SKM-1 (cell line): Measurements from ENCODE around the gene FRZB.
"Not testable (repeated sequence)": the region's sequence is repeated elsewhere in the genome, so short reads cannot be mapped to it uniquely, and the experiment has no call there.

Source experiments
- DNase-seq: peaks from one replicate; lab custom pipeline; 2025; ENCODE audit not compliant: unreplicated experiment; lab: John Stamatoyannopoulos, UW

Gene FRZB, protein sequence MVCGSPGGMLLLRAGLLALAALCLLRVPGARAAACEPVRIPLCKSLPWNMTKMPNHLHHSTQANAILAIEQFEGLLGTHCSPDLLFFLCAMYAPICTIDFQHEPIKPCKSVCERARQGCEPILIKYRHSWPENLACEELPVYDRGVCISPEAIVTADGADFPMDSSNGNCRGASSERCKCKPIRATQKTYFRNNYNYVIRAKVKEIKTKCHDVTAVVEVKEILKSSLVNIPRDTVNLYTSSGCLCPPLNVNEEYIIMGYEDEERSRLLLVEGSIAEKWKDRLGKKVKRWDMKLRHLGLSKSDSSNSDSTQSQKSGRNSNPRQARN

DNA sequence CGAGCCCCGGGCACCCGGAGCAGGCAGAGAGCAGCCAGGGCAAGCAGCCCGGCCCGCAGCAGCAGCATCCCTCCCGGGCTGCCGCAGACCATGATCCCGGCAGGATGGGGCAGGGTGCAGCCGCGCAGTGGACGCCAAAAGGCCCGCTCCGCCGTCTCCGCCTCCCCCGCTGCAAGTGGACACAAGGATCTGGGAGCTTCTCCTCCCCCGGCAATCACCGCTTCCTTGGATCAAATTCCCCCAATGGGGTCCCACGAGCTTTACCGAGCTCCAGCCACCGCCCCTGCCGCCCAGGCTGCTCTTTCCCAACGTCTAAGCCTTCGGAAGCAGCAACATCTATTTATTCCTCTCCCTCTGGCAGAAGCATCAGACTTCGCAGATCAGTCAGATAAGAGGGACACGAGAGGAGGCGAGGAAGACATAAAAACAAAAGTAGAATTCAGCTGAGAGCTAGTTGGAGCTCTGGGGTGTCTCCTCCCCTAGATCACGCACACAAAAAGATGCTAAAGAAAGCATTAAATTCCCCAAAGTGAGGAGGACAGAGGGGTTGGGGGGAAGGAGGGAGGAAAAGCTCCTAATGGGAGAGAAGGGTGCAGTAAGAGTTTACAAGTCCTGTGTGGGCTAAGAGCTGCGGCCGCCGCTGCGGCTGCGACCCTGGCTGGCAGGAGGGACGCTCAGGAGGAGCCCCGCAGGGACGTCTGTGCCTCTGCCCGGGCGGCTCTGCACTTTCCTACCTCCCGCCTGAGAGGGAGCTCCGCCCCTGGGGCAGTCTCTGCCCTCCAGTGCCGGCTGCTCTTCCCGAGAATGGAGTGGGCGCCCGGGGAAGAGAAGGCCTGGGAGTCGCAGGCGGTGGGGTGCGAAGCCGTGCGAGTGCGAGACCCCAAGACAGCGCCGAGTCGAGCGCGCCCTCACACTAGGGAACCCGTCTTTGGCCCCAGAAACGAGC, at the start of gene FRZB:
Gene FRZB (minus strand): TSS at position 177 of the 946 bp plus-strand sequence. CDS start 85 bp downstream, at position 92.
- DNase-seq: no peak

DNA sequence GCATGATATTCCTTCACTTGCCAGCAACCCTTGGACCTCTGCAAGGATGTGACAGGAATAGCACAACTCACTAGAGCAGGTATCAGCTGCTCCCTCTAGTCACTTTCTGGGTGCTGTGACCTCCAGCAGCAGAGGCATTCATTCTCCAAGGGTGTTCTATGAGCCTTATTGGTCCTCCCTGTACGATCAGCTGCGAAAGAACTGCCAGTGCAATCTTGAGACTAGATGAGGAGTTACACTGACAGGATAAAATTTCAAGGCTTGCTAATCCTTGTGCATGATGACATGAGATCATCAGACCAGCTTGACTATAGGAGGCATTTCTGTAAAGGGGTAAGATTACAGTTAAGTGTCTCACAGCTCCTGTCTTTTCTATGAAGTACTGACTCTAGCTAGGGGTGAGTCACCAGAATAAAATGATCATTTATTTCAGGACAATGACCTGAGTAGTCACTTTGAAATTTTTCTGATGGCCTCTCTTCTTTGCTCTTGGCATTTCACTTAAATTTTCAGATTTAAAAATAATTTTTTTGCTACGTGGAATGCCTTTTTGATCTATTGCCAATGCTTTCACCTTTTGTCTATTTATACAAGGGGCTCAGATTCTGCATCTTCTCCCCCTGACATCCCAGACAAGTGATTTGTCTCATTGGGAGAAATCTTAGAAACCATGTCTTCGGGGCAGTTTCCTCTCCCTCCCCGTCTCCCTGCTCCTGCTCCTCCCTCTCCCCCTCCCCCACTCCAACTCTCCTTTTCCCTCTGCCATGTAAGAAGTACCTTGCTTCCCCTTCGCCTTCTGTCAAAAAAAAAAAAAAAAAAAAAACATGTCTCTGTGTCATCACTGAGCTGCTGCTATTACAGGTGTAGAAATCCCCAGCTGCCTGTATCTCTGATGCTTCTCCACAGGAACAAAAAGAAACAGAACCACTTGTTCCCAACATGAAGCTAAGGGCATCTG, 49.2 kb upstream of the FRZB start:
- DNase-seq: no peak

DNA sequence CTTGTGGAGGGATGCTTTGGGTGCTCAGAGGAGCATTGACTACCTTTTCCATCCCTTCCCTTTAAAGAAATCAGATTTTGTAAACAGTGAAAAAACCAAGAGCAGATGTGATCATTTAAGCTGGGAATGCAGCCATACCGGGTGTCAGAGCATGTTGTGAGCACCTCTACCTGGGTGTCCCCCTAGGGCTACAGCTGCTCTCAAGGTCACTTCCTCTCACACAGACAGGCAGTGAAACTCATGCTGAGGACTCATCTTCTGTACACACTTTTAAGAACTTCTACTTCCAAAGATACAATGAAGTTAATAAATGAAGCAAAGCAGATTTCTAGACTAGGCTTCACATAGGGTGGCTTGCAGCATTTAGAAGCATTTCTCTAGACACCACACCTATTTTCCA, 48.4 kb upstream of the FRZB start:
- no peak for DNase-seq

DNA sequence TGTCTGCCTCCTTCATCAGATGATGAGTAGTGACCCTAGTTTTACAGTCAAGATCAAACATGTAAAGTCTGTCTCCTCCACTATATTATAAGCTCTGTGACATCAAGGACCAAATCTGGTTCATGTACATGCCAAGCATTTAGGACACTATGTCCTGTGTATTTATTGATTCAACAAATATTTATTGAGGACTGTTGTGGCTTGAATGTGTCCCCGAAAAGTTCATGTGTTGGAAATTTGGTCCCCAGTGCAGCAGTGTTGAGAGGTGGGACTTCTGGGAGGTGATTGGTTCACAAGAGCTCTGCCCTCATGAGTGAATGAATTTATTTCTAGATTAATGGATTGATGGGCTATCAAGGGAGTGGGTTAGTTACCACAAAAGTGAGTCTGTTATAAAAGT, 46.6 kb upstream of the FRZB start:
- no peak for DNase-seq

DNA sequence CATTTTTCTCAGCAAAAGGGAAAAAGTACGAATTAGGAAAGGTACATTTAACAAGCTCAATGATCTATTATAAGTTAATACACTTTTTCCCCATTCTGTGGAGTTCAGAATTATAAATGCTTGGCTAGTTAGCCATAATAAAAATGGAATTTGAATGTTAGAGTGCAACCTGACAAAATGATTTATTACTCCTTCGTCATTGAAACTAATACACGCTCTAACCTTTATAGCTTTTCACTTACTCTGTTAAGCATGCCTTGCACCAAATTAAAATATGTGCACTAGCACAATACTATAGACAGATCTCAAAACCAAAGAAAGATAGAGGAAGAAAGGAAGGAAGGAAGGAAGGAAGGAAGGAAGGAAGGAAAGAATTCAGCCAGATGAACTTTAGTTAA, 46.1 kb upstream of the FRZB start:
- DNase-seq: no peak

DNA sequence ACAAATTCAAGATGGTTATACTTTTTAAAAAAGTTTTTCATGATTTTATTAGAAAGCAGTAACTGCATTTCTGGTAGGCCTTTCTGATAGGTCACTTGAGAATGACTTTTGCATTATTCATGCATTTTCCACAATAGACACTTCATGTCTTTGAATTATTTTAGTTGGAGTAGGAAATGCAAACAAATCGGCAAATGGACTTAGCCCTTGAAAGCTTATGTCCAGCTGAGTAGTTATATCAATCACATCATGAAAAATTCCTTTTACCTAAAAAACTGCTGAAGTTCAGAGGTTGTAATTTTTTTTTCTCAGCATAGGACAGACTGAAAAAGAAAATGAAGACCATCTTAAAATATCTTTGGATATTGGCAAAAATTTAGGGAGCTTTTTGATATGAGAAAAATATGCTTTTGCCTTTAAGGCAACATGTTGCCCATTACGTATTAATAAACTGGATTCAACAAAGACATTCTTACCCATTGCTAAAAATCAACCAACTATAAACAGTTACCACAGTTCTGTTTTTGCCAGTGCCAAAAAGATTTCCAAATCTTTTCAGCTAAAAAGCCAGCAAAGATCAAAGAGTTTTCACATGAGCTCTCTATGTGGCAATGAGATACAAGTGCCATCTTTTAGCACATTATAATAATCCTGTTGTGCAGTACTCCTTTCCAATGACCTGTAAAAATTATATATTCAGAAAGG, 45.5 kb upstream of the FRZB start:
- DNase-seq: no peak

DNA sequence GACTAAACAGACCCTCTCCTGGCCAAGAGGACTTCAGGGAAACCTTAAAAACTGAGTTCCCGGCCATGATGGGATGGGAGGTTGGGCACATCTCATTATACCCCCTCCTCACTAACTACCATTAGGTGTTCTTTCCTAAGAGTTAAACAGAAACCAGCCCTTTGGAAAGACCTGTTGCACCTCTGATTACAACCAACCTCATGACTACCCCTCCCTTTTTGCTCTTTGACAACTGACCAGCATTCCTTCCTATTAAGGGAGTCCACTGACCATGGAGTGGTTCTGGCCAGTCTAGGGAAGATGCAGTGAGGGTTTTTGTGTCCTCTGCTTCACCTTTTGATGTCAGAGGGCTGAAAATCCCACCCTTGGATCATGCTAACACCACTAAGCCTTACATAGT, 44.5 kb upstream of the FRZB start:
- no peak for DNase-seq

DNA sequence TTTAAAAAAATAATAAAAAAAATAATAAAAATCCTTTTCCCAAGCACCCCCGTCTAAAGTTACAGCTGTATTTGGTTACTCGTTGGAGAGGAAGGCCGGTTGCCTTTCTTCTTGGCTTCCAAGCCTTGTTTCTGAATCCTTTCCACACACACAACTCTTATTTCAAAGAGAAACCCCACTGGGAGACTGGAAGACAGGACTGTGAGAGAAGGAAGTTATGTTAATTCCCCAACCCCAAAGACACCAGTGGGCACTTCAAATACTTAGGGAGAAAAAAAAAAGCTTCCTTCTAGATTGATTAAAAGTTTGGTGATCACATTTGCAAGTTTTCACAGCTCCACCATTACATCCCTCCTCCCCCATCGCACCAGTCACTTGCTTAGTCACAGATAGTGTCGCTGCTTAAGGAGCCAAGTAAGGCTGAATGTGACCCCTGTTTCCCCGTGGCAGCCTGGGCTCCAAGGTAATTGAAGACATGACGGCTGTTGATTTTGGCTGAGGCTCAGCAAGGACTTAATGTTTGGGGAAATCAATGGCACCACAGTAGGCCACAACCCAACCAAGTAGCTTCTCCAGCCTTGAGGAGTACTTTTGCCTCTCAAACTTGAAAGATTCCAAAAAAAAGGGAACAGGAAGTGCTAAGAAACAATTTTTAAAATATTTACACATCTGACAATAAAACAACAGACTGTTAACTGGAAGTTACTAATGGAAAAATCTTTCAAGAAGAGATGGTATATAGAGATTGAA, 40.8 kb upstream of the FRZB start:
- no peak for DNase-seq

DNA sequence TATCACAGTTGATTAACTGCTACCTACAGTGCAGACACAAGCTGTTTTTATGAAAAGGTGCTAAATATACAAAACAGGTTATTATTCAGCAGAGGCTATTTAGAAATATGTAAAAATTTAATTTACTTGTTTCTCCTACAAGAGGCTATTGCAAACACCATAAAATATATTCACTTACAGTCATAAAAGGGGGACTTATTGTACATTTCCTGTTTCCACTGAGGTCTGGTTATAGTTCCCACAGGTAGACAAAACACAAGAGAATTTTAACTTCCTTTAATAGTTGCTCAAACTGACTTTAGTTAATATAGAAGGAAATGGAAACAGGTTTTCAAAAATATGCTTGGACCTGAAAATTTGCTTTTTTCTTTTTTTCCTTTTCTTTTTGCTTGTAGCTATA, 40.0 kb upstream of the FRZB start:
- DNase-seq: no peak

DNA sequence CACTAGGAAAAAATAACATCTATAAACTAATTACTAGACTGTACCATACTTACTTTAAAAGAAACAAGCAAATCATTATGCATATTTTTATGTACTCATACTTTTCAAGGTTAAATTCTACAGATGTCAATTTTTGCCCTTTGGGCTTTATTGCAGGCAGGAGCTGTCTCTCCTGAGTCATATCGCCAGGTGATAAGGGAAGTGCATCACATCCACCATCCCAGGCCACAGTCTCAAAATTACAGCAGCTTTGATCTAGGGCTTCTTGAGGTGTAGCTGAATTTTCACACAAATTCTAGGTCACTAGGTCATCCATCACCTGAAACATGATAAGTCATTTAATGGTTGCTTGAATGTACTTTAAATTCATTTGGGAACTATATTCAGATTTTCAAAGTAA, 38.4 kb upstream of the FRZB start:
- DNase-seq: no peak

DNA sequence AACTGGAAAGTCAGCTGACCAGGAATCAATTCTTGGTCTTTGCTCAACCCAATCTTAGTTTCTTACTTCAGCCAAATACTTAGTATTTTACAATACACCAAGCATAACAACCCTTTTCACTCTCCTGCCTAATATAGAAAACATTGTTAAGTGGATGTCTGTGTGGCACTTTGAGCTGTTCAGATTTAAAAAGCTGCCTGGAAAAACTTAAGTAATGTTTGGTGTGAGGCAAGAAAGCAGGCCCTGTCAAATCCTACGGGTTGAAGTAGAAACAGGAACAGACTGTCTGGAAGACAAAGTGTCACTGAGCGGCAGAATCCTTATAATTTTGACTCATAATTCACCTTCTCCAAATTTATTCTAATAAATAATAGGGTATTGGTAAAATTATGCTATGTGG, 37.1 kb upstream of the FRZB start:
- DNase-seq: no peak

DNA sequence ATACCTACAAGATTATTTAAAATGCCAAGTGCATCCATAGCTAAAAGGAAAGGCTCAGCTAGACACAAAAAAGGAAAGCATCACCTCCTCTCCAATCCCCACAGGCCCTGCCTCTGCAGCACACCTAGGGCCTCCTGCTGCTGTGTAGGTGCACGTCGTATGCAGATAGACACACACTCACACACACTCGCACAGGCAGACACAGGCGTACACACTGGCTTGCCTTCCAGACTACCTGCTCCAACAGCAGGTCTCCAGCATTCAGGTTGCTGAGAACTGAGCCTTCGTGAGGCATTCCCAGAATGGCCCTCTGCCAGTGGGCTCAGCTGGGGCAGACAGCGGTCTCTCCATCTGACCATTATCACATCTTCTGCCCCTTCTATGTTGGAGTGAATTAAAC, 35.3 kb upstream of the FRZB start:
- no peak for DNase-seq

DNA sequence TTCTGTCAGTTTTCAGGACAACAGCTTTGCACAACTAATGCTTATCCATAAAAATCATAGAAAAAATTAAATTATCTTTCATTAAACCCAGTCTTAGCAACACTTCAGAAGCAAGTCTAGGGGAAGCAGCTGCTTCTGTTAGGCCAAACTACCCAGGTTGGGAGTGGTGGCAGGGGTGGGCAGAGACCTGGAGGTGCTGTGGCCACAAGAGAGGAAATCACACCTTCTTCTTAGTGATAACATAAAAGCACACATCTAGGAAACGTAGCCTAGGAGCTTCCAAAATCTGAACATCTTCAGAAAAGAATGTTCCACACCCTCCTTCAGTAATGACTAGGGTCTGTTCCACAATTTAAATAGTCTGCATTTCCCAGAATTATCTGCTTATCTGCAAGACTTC, 32.3 kb upstream of the FRZB start:
- DNase-seq: no peak

DNA sequence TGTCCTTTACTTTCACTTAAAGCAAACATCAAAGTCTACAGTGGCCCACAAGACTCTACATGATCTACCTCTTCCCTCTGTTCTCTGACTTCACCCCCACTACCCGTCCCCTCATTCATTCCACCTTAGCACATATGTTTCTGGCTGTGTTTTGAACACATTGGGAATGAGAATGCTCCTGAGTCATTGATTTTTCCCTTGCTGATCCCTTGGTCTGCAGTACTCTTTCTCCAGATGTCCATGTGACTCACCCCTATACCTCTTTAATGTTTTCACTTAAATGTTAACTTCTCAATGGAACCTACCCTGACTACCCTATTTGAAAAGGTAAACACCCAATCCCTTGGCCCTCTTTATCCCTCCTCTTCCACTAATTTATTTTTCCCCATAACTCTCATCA, 30.7 kb upstream of the FRZB start:
- DNase-seq: no peak

DNA sequence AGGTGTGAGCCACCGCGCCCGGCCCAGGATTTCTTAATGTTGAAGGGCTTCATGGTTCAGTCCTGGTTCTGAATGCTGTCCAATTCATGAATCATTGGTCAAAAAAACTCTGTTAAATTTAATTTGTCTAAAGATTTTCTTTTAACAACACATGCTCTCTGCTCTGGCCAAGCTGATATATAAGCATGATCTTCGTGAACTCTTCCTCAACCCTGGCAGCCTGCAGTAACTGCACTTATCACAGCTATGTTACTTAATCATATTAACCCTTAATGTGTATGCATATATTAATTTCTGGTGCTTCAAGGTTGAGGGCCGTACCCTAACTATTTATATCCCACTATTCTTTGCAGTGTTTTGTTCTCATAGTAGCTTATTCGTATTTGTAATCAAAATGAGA, 29.4 kb upstream of the FRZB start:
- no peak for DNase-seq

DNA sequence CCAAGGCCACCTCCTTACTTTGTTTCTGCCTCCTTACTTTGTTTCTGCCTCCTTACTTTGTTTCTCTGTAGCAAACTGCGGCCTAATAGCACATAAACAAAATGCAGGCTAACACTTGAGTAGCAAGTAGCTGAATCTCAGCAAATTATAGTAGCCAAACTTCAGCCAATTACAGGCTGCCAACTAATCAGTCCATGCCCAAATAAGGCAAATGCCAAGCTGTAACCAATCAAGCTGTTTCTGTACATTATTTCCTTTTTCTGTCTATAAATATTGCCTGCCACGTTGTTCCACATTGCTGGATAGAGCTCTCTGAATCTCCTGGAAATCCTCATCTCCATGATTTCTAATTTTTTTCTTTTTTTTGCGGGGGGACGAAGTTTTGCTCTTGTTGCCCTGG, 28.7 kb upstream of the FRZB start:
- DNase-seq: no peak

DNA sequence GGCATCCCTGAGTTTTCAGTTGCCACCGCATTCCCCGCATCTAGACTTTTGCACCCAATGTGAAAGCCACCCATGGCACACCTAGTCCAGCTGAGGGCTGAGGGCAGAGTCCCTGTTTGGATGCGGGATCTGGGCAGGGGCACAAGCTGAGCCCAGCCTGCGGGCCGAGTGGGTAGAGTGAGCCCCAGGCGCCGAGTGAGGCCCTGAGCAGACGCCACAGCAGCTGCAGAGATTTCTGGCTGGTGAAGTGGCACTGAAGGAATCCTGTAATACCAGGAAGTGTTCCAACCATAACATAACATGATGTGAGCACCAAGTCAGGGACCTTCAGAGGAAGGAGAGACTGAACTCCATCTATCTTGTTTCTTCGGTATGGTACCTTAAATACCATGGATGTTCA, 27.7 kb upstream of the FRZB start:
- DNase-seq: no peak

DNA sequence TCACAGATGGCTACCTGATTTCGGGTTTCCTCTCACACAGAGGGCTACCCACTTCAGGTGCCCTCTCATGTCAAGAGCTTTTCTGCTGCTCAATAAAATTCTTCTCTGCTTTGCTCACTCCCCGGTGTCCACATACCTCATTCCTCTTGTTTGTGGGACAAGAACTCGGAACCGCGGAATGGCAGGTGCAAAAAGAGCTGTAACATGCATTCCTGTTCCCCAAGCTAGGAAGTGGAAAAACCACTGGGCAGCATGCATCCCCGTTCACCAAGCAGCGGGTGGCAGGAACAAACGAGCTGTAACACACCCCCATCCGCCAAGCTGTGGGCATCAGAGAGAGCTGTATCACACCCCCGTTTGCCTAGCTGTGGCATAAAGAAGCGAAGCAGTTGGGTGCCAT, 27.2 kb upstream of the FRZB start:
- DNase-seq: no peak

DNA sequence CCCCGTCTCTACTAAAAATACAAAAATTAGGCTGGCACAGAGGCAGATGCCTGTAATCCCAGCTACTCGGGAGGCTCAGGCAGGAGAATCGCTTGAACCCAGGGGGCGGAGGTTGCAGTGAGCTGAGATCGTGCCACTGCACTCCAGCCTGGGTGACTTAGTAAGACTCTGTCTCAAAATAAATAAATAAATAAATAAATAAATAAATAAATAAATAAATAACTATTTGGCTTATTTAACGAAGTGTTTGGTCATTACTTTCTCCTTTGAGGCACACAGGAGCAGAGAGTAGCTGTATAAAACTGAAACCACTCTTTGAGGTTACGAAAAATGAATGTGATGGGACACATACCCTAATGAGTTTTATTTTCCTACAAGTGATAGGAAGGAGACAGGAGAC, 26.6 kb upstream of the FRZB start:
- DNase-seq: not testable (repeated sequence)

DNA sequence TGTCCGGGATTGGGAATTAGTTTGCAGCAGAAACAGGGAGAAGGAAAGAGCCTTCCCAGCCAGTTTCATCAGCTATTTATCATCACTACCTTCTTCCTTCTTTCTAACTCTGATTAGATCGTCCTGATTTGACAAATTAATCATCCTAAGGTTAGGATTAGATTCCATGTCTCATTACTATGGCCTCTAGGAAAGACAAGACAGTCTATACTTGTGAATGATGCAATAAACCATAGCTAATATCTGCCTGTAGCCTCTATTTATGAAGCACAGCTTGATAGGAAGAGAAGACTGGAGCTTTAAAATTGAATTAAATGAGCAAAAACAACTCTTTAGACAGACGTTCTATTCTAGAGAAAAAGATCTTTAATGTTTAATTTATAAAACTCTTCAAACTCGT, 25.2 kb upstream of the FRZB start:
- DNase-seq: no peak
